HG03064 (cell line): Measurements from ENCODE around the gene FOXL1.

Experiments
- ATAC-seq: cut with Tn5 transposase; IDR thresholded peaks from one replicate; pipeline ENCODE4 v1.9.1; 2021; ENCODE audit warnings: low read depth; ENCODE audit not compliant: unreplicated experiment

FOXL1 gene

DNA sequence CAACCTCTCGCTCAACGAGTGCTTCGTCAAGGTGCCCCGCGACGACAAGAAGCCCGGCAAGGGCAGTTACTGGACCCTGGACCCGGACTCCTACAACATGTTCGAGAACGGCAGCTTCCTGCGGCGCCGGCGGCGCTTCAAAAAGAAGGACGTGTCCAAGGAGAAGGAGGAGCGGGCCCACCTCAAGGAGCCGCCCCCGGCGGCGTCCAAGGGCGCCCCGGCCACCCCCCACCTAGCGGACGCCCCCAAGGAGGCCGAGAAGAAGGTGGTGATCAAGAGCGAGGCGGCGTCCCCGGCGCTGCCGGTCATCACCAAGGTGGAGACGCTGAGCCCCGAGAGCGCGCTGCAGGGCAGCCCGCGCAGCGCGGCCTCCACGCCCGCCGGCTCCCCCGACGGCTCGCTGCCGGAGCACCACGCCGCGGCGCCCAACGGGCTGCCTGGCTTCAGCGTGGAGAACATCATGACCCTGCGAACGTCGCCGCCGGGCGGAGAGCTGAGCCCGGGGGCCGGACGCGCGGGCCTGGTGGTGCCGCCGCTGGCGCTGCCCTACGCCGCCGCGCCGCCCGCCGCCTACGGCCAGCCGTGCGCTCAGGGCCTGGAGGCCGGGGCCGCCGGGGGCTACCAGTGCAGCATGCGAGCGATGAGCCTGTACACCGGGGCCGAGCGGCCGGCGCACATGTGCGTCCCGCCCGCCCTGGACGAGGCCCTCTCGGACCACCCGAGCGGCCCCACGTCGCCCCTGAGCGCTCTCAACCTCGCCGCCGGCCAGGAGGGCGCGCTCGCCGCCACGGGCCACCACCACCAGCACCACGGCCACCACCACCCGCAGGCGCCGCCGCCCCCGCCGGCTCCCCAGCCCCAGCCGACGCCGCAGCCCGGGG, 10.4 kb upstream of the FOXL1 start:
- ATAC-seq = no peak

- ATAC-seq = no peak
Measured at GRCh38 chr16:86568677-86569623, 9.4 kb upstream of the FOXL1 start.

- no peak for ATAC-seq
Measured at GRCh38 chr16:86569701-86570447, 8.5 kb upstream of the FOXL1 start.

- ATAC-seq = no peak
Measured at GRCh38 chr16:86570558-86571529, 7.5 kb upstream of the FOXL1 start.

DNA sequence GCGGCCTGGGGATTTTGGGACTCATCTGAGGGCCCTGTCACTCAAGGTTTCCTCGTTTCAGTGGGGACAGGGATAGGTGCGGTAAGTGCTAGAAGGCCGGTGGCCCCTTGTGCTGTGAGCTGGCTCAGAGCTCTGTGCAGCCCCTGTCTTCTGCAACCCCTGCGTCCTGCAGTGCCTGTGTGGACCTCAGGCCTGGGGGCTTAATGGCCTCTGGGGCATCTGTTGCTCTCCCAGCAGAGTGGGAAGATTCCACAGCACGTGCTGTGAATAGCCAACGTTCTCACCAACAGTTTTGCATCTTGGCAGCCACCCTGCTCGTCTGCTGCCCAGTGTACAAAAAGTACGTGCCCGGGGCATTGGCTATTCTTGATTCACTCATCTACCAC, 6.8 kb upstream of the FOXL1 start:
- ATAC-seq = no peak

GRCh38 chr16:86572041-86572521, 6.3 kb upstream of the FOXL1 start:
- no peak for ATAC-seq

DNA sequence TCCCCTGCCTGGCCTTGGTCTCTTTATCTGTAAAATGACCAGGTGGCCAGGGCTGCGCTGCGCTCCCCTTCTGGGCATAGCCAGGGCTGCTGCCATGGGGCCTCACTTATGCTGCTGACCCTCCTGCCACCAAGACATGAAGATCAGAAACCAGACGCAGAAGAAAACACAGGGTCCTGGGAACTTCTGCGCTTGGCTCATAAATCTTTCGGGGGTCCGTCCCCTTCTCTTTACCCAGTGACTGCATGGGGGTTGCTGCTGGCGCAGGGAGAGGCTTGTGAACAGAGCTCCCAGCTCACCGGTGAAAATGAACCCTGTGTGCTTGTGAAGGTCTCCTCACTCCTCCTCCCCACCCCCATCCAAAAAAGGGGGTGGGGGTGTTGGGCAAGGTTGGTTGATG, 5.7 kb upstream of the FOXL1 start:
- no peak for ATAC-seq

DNA sequence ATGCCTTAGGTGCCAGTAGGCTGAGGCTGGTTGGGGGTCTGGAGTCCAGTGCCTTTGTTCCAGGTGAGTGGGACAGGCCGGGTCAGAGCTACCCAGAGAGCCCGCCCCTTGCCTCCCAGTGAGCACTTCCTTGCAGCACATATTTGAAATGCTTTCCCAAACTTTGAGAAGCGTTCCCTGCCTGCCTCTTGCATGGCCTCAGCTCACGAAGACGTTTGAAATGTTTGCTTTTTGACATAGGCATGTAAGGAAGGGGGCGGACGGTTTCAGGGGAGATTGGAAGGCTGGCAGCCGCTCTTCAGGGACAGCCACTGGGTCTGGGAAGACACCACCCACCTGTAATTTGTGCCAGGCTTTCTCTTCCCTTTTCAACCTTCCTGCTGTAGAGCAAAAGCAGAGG, 5.1 kb upstream of the FOXL1 start:
- no peak for ATAC-seq

DNA sequence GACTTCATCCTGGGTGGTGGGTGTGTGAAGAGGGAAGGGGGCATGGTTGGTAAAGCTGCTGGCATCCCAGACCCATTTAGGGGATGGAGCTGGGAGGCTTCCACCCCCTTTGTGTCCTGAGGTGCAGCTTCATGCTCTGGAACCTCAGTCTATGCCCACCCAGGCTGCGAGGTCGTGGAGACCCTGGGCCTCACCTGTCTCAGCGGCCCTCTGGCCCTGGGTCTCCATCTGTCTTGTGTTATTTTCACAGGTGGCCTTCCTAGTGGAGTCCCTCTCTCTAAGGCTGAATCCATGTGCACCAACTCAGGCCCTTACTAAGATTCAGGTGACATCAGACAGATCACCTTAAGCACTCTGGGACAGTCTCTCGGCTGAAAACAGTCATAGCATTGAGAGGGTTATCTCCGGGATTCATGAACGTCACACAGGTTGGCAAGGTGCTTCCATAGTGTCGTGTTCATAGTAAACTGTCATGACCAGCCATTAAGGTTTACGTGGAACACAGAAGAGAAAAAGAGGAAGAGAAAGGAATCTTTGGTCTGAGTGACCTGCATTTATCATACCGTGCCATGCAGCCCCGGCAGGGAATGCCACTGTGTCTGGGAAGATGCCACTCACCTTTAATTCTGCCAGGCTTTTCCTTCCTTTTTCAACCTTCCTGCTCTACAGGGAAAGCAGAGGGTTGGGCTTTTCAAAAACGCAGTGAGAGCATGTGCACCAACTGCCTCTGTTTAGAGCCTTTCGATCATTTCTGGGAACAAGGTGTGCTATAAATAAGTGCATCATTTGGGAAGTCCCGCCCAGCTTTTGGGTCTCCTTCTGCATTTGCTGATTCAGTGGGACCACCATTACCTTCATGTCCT, 4.5 kb upstream of the FOXL1 start:
- ATAC-seq = no peak

DNA sequence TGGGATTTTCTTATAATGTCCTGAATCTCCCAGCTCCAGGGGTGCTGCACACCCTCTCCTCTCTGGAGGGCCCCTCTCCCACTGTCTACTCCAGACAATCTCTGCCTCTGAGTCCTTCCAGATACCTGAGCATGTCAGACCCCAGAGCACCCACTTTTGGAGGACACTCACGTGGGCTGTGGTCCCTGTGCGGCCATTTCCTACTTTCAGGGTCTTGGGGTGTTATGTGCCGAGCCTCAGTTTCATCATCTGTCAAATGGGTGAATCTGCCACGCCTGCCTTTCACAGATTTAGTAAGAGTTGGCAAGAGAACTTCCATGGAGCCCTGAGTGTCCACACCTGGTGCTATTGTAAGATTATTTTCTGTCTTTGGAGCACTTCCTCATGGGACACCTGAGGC, 3.7 kb upstream of the FOXL1 start:
- no peak for ATAC-seq

DNA sequence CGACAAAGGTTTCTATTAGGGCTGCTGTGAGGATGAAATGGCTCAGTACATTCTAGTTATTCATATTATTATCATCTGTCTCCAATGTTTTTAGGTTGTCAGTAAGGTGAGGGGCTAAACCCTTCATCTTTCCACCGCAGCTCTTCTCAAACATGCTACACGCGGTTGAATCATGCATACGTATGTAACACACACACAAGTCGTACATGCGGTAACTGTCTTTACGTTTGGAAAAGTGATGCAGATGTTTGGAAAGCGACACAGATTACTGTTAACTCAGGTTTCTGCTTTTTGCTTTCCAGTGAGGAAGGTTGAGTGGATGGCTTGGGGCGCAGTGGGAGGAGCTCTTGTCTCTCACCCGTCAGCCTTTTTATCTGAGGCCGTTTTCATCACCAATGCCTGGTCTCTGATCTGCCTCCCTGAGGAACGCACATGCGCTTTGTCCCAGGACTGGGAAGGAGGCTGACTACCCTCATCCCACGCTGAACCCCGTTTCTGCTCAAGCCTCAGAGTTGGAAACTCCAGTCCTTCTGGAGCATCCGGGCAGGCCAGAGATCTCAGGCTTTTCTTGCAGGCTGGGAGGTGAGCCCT, 3.2 kb upstream of the FOXL1 start:
- no peak for ATAC-seq

DNA sequence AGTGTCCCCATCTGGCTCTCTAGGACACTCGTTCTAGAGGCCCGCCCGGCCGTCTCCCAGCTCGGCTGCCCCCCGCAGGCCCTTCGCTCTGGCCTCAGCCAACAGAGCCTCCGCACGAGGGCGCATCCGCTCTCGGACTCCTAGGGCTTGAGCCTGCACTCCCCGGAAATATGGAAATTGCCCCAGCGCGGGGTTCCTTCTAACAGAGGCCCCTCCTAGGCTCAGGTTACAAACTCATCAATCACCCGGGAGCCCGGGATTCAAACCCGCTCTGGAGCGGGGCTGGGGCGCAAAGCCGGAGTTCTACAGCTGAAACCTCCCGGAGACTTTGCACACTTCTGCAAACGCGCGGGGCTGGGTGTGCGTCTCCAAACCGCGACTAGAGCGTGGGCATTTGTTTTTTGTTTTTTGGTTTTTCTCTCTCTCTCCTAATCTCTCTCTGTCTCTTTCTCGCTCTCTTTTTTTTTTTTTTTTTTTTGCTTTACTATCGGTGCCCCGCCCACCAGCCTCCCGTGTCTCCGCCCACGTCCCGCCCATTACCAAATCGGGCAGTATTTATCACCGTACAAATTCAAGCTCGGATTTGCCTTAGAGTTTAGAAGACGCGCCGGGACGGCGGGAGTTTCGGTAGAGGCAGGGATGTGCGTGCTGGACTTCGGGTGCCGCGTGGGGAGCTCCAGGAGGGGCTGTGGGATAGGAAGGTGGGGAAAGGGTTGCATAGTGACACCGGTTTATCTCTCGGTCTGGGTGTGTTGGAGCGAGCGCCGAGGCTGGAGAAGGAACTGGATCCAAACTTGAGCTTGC, 2.4 kb upstream of the FOXL1 start:
- ATAC-seq = no peak

- ATAC-seq = no peak
Measured at GRCh38 chr16:86576591-86577313, 1.6 kb upstream of the FOXL1 start.

GRCh38 chr16:86577314-86577971, 906 bp upstream of the FOXL1 start:
- no peak for ATAC-seq

DNA sequence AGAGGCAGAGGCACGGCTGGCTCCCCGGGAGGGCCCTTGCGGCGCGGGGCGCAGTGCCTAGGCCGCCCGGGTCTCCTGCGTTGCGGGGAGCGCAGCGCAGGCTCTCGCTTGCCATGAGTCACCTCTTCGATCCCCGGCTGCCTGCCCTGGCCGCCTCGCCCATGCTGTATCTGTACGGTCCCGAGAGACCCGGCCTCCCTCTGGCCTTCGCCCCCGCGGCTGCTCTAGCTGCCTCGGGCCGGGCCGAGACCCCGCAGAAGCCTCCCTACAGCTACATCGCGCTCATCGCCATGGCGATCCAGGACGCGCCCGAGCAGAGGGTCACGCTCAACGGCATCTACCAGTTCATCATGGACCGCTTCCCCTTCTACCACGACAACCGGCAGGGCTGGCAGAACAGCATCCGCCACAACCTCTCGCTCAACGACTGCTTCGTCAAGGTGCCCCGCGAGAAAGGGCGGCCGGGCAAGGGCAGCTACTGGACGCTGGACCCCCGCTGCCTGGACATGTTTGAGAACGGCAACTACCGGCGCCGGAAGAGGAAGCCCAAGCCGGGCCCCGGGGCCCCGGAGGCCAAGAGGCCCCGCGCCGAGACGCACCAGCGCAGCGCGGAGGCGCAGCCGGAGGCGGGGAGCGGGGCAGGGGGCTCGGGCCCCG, 390 bp downstream of the FOXL1 start:
- ATAC-seq = no peak
